GM06990 (cell line): Measurements from ENCODE around the gene ENOX2.

Experiments used
- DNase-seq: peaks from one replicate; pipeline ENCODE4 v3.0.0-alpha.2; 2011; ENCODE audit not compliant: insufficient read length; ENCODE audit errors: extremely low read depth
- H3K27me3 ChIP-seq: replicated peaks from 2 replicates; pipeline ENCODE4 v1.6.0; 2011; ENCODE audit warnings: low read length; ENCODE audit not compliant: control insufficient read depth, insufficient read depth
- H3K36me3 ChIP-seq: 2 replicates; pipeline ENCODE4 v1.5.1; 2011; ENCODE audit warnings: low read length; ENCODE audit not compliant: control insufficient read depth, insufficient read depth
- H3K4me3 ChIP-seq: replicated peaks from 2 replicates; pipeline ENCODE4 v1.5.1; 2011; ENCODE audit warnings: low read depth, mild to moderate bottlenecking, control low read depth, low read length
- CTCF ChIP-seq: IDR thresholded peaks from 2 replicates; pipeline ENCODE4 v1.5.1; 2011; ENCODE audit warnings: low read length, control low read depth, mild to moderate bottlenecking, inconsistent platforms; ENCODE audit not compliant: insufficient read depth, poor library complexity, severe bottlenecking

Gene ENOX2

GRCh38 chrX:130625386-130625785 is 277.6 kb downstream of the ENOX2 start:
- TF ChIP-seq CTCF = no peak
- H3K27me3 ChIP-seq = no peaks in the 10 kb centered on the region
- DNase-seq = no peak
- H3K36me3 ChIP-seq = no peaks in the 10 kb centered on the region
- H3K4me3 ChIP-seq = no peak overlapping the region

DNA sequence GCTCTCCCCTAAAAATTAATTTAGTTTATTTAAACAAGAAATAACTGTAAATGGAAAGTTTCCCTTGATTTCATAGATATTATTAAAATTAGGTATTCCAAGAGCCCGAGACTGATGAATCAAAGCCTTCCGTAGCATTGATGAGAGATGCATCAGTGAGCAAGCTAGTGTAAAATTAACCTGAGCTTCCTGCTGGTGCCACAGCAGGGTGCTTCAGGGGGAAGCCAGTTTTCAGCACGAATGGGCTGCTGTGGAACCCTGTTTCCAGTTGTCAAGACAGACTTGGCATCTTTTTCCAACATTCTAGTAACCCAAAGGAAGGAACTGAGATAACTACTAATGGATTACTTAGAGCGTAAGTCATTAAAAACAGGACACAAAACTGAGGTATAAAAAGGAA is 279.5 kb downstream of the ENOX2 start:
- no peak for DNase-seq
- H3K36me3 ChIP-seq = no peaks in the 10 kb centered on the region
- TF ChIP-seq CTCF = no peak
- H3K27me3 ChIP-seq = no peaks in the 10 kb centered on the region
- no peak overlapping the region for H3K4me3 ChIP-seq

DNA sequence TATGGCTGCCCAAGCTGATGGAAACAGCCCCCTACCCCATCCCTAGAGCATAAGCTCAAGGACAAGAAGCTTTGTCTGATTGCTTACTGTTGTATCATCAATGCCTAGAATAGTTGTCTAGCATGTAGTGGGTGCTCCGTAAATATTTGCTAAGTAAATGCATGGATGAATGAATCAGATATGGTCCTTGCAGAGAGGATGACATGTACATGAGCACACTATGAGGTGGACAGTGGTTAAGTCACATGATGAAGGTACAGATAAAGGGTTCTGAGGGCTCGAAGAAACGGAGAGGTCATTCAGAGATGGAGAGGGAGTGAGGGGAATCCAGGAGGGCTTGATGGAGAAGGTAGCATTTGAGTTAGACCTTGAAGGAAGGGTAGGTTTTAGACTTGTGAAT is 287.1 kb downstream of the ENOX2 start:
- TF ChIP-seq CTCF = no peak
- no peaks in the 10 kb centered on the region for H3K36me3 ChIP-seq
- no peaks in the 10 kb centered on the region for H3K27me3 ChIP-seq
- no peak overlapping the region for H3K4me3 ChIP-seq
- DNase-seq = no peak

GRCh38 chrX:130607431-130607830 is 295.6 kb downstream of the ENOX2 start:
- H3K36me3 ChIP-seq = no peaks in the 10 kb centered on the region
- no peaks in the 10 kb centered on the region for H3K27me3 ChIP-seq
- TF ChIP-seq CTCF = no peak
- H3K4me3 ChIP-seq = no peak overlapping the region
- no peak for DNase-seq

- Histone ChIP-seq H3K36me3 (no peaks in the 10 kb centered on the region), H3K27me3 (no peaks in the 10 kb centered on the region), H3K4me3 (no peak overlapping the region)
- TF ChIP-seq CTCF = no peak
- no peak for DNase-seq
Observed at GRCh38 chrX:130606425-130606824, 296.6 kb downstream of the ENOX2 start.

DNA sequence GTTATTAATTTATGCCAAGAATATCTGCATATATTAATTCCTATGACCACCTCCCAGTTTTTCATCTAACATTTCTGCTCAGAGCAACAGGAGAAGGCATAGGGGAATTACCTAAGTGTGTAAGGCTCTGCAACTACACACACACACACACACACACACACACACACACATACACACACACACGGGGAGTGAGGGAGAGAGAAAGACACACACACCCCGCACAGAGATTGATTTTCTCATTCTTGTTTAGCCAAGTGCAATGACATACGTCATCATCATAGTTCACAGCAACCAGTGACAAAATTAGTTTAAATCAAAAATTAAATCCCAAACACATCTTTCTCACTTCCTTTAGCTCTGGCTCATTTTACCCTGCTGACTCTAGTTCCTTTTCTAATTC is 298.1 kb downstream of the ENOX2 start:
- no peak for DNase-seq
- Histone ChIP-seq H3K36me3 (no peaks in the 10 kb centered on the region), H3K27me3 (no peaks in the 10 kb centered on the region), H3K4me3 (no peak overlapping the region)
- no peak for TF ChIP-seq CTCF
